ENCODE data around the gene NFATC2IP.
"Not testable (repeated sequence)": the region's sequence is repeated elsewhere in the genome, so short reads cannot be mapped to it uniquely, and the experiment has no call there.

NFATC2IP gene

GRCh38 chr16:28950648-28951409 is at the start of gene NFATC2IP:
Gene NFATC2IP, plus strand, starts transcription at chr16:28950937. Its CDS starts 75 bp downstream, at chr16:28951012.
- peak; percentile 100 for DNase-seq

- DNase-seq: no peak
These were observed 48.9 kb upstream of the NFATC2IP start for GRCh38 chr16:28901862-28902261.

GRCh38 chr16:28902909-28903308 is 47.8 kb upstream of the NFATC2IP start:
- DNase-seq: no peak

DNA sequence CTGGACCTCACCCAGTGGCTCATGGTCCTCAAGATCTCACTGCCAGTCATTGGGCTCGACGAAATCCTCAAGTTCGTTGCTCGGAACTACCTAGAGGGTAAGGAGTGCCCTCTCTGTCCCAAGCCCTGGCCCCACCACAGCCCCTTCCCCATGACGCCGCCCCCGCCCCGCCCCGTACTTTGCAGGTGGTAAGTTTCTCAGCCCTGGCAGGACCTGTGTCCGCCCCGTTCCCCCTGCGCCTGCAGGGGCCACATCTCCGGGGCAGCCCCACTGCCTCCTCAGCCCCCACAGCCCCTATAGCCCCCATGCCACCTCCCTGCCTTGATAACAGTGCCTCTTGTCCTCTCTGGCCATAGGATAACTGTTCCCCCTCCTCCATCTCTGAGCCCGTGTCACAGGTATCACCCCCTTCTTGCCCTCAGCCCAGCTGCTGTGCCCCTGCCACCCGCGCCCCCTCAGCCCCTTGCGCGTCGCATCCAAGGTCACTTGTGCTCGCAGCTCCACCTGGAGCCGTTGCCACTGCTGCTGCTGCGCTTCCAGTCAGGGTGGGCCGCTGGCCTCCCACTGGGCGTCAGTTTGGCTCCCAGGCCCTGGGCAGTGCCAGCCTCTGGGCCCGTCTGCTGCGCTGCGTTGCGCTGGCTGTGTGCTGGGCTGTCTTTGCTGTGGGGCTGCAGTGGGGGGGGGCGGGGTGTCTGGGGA is 47.2 kb upstream of the NFATC2IP start:
- no peak for DNase-seq

- DNase-seq: no peak
These were observed 46.4 kb upstream of the NFATC2IP start for GRCh38 chr16:28904363-28904762.

DNA sequence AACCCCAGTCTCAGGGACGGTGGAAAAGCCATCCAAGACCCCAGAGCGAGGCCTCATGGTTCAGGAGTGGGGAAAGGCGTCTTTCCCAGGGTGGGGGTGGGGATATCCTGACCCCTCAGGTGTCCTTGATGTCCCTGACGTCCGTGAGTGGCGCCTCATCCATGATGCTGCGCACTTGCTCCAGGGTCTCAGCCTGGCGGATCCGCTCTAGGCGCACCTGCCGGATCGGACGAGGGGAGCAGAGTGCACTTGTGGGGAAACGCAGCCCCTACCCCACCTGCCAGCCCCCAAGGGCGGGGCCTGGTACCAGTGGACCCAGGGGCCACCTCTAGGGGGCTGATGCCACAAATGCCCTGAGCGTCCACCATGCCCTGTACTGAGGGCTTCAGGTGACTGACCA is 45.9 kb upstream of the NFATC2IP start:
- DNase-seq: no peak

DNA sequence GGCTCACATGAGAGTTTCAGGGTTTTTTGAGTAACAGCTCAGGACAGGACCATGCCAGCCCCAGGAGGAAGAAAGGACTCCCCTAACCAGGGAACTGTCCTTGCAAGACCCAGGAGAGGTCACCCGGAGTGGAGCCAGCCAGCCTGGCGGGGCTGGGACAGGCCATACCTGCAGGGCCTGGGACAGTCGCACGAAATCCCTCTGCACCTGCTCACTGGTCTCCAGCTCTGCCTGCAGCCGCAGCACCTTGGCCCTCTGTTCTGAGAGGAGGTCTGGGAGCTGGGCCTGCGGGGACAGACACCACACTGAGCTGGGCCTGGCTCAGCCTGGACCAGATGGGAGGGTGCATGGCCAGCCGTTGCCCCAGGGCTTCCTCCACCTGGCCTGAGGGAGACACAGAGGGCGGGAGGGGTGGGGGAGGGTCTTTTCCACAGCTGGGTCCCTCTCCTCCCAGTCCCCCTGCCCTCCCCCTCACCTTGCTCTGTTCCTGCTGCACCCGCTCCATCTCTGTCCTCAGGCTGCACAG is 45.4 kb upstream of the NFATC2IP start:
- no peak for DNase-seq

DNA sequence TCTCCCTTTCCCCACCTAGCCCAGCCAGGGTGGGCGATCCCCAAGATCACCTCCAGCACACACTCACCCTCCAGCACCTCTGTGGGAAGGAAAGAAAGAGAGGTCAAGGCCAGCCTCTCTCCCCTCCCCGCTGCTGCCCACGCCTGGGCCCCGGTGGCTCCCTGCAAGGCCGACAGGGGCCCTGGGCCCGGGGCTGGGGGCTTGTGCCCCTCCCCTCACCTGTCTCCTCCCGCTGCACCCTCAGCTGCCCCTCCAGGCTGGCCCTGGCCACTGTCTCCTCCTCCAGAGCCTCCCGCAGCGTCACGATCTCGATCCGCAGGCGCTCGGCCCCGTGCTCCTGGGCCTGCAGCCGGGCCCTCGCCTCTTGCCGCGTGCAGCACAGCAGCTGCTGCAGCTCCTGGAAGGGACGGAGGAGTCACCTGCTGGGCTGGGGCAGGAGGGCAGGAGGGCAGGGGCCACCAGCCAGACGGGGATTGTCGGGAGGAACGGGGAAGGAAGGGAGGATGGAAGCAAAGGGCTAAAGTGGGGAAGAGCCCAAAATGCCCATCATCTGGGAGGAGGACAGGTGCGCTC is 44.9 kb upstream of the NFATC2IP start:
- DNase-seq: no peak

DNA sequence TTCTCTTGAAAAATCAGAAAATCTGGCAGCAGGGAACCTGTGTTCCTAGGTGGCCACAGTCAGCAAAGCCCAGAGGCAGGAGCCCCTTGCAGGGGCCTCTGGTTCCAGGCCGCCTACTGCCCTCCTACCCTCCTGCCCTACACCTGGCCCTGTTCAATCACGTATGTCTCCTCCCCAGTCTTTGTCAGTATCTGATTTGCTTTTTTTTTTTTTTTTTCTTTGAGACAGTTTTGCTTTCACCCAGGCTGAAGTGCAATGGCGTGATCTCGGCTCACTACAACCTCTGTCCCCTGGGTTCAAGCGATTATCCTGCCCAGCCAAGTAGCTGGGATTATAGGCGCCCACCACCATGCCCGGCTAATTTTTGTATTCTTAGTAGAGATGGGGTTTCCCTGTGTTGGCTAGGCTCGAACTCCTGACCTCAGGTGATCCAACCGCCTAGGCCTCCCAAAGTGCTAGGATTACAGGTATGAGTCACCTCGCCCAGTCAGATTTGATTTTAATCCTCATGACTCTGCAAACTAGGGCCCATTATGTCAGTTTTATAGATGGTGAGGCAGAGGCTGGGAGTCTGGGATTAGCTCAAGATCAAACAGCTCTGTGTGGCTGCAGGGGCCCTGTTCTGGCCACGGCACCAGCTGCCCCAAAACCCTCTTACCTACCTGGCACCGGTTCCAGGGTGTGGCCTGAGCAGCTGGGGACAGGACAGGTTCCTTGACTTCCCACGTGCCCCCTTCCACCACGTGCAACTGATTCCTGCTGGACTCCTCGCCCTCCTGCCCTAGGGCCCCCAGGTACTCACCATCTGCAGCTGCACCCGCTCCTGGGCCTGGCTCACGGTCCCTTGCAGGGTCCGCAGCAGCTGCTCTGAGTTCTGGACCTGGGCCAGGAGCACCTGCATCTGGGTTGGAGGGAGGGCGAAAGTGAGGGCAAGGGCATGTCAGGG is 40.4 kb upstream of the NFATC2IP start:
- DNase-seq: no peak

DNA sequence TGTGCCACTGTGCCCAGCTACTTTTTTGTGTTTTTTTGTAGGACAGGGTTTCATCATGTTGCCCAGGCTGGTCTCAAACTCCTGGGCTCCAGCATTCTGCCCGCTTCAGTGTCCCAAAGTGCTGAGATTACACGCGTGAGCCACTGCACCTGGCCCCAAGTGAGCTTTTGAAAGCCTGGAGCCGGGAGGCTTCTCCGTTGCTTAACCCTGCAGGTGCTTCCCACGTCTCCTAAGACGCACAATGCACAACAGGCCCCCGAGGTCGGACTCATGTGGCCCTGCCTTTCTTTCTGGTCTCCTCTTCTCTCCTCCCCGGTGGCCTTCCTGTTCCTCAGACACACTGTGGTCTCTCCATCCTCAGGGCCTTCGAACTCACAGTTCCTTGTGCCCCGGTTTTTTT is 38.2 kb upstream of the NFATC2IP start:
- DNase-seq: no peak

DNA sequence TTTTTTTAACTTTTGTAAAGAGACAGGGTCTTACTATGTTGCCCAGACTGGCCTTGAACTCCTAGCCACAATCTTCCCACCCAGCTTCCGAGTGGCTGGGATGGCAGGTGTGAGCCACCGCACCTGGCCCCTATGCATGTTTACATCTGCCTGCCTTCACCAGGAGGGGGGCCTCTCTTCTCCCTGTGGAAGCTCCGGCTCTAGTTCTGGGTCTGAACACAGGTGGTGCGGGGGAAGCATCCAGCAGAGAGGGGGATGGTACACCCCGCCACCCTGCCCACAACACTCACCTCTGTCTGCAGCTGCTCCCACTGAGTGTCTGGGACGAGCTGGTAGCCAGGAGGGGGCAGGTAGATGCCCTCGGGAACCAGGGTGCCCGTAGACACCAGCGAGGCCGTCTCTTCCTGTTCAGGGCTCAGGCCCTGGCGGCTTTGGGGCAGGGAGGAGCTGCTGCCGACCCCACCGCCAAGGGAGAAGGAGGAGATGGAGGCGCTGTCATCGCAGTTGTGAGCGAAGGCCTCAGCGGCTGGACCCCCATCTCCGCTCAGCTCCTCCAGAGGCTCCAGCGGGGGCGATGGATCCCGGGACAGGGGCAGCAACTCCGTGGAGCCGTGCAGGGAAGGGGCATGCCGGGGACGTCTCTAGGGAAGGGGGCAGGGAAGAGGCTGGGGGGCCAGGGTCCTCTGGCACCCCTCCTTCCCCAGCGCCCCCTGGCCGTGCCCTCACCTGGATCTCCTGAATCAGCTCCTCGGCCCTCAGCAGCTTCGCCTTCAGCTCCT is 36.6 kb upstream of the NFATC2IP start:
- no peak for DNase-seq

DNA sequence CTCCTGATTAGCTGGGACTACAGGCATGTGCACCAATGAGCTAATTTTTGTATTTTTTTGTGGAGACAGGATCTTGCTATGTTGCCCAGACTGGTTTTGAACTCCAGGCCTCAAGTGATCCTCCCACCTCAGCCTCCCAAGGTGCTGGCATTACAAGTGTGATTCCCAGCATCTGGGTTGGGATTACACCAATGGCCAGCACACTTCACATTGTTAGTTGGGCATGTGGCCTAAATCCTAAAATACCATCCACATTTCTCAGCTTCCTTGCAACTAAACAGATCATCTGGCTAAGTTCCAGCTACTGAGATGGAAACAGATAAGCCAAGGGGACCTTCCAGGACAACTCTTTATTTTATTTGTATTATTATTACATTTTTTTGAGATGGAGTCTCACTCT is 35.6 kb upstream of the NFATC2IP start:
- no peak for DNase-seq

DNA sequence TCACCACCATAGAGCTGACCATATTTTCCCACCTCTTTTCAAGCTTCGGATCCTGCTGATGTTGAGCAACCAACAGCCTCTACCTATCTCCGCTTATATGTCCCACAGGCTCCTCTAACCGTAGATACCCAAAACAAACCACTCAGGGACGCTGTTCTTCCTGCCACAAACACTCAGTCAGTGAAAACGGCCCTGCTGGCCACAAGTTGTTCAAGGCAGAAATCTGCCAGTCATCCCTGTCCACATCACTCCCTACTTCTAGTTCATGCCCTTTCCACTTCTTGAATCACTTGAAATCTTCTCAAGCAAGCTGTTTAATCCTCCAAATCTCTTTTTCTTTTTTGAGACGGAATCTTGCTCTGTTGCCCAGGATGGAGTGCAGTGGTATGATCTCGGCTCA is 33.6 kb upstream of the NFATC2IP start:
- no peak for DNase-seq

- no peak for DNase-seq
These were observed 32.0 kb upstream of the NFATC2IP start for GRCh38 chr16:28918698-28919097.

DNA sequence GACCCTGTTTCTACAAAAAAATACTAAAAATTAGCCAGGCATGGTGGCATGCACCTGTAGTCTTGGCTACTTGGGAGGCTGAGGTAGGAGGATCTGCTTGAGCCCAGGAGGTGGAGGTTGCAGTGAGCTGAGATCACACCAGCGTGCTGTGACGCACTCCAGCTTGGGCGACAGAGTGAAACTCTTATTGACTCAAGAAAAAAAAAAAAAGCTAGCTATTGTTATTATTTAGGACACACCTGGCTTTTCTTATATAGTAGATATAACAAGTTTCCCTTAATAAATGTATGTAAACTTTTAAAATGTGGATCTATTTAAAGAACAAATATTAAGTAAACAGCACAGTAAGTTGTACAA is 27.5 kb upstream of the NFATC2IP start:
- no peak for DNase-seq

- DNase-seq: no peak
These were observed 26.9 kb upstream of the NFATC2IP start for GRCh38 chr16:28923652-28924398.

GRCh38 chr16:28924399-28924761 is 26.4 kb upstream of the NFATC2IP start:
- no peak for DNase-seq

DNA sequence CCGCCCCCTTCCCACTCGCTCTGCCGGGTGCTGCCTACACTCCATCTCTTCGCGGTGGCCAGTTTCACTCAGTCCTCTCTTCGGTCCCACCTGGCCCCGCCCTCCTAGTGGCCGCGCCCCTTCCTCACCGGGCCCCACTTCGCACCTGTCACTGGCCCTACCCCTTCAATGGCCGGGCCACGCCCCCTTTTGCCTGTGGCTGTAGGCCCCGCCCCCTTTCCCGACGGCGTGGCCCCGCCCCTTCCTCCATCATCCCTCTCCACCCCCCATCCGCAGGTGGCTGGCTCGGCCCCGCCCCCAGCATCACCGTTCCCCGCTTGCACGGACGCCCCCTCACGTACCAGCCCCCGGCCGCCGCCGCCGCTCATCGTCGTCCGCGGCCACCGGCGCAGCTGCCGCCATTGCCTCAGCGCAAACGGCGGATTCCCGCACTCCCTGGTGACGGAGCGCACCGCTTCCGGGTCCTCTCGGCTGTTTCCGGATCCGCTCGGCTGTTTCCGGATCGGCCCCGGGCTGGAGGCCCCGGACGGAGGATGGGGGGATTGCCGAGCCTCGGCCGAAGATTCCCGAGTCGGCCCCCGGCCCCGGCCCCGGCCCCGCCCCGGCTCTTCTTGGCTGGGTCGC is 25.9 kb upstream of the NFATC2IP start, which contains the start of gene RABEP2:
Gene RABEP2 (minus strand): TSS at position 477 of the 624 bp plus-strand sequence. CDS start 75 bp downstream, at position 402.
- DNase-seq: peak; percentile 82 to 93

GRCh38 chr16:28925386-28926228 is 25.1 kb upstream of the NFATC2IP start:
- peak in 1 of 2 donors; percentile 66 for DNase-seq

GRCh38 chr16:28926284-28926683 is 24.5 kb upstream of the NFATC2IP start:
- not testable (repeated sequence) for DNase-seq

Measured in hippocampal formation (tissue), 2 donors.